ENCODE measurements around the gene PLXNA3. TPM values are rescaled to one million over a fixed set of nuclear protein-coding genes. Genes with fewer than 3 reads are reported as not detected.

Gene PLXNA3
- total RNA-seq, 1 donor from 2014 or later: 10.1 TPM

- DNase-seq (ENCODE audit: low spot score): no peak
Observed at GRCh38 chrX:154435171-154435733, 22.8 kb upstream of the PLXNA3 start.

- no peak for DNase-seq (ENCODE audit: low spot score)
Observed at GRCh38 chrX:154436374-154436982, 21.6 kb upstream of the PLXNA3 start.

- peak; percentile 44 for DNase-seq (ENCODE audit: low spot score)
Observed at GRCh38 chrX:154436983-154437752, 20.9 kb upstream of the PLXNA3 start, which contains the start of gene GDI1. GDI1 (plus strand) TSS chrX:154437154; CDS start chrX:154437255, 101 bp downstream.

GRCh38 chrX:154437971-154438893, 19.8 kb upstream of the PLXNA3 start:
- DNase-seq (ENCODE audit: low spot score): peak; percentile 33

GRCh38 chrX:154439841-154440240, 18.2 kb upstream of the PLXNA3 start:
- no peak for DNase-seq (ENCODE audit: low spot score)

- no peak for DNase-seq (ENCODE audit: low spot score)
Observed at GRCh38 chrX:154440623-154441357, 17.3 kb upstream of the PLXNA3 start.

- DNase-seq (ENCODE audit: low spot score): no peak
Observed at GRCh38 chrX:154441564-154441963, 16.5 kb upstream of the PLXNA3 start.

- DNase-seq (ENCODE audit: low spot score): no peak
Observed at GRCh38 chrX:154441984-154442707, 15.9 kb upstream of the PLXNA3 start.

- no peak for DNase-seq (ENCODE audit: low spot score)
Observed at GRCh38 chrX:154443479-154443910, 14.6 kb upstream of the PLXNA3 start.

- peak; percentile 65 for DNase-seq (ENCODE audit: low spot score)
Observed at GRCh38 chrX:154443992-154444754, 13.9 kb upstream of the PLXNA3 start, which contains the start of gene FAM50A. FAM50A (plus strand) TSS chrX:154444141; CDS start chrX:154444236, 95 bp downstream.

- DNase-seq (ENCODE audit: low spot score): no peak
Observed at GRCh38 chrX:154444755-154445246, 13.3 kb upstream of the PLXNA3 start.

- no peak for DNase-seq (ENCODE audit: low spot score)
Observed at GRCh38 chrX:154445776-154446175, 12.3 kb upstream of the PLXNA3 start.

- no peak for DNase-seq (ENCODE audit: low spot score)
Observed at GRCh38 chrX:154446430-154446829, 11.7 kb upstream of the PLXNA3 start.

- no peak for DNase-seq (ENCODE audit: low spot score)
Observed at GRCh38 chrX:154448484-154448883, 9.6 kb upstream of the PLXNA3 start.

GRCh38 chrX:154449618-154450017, 8.5 kb upstream of the PLXNA3 start:
- no peak for DNase-seq (ENCODE audit: low spot score)

GRCh38 chrX:154450312-154450711, 7.8 kb upstream of the PLXNA3 start:
- no peak for DNase-seq (ENCODE audit: low spot score)

GRCh38 chrX:154452823-154453222, 5.3 kb upstream of the PLXNA3 start:
- no peak for DNase-seq (ENCODE audit: low spot score)

GRCh38 chrX:154457491-154458115, 478 bp upstream of the PLXNA3 start:
- DNase-seq (ENCODE audit: low spot score): peak; percentile 9

Measured in umbilical cord (tissue), 2 donors.